PC-3 (cell line): ENCODE data around the gene PITX1. TPM values are rescaled to one million over a fixed set of nuclear protein-coding genes. Genes with fewer than 3 reads are reported as not detected.

ENCODE experiments used
- ATAC-seq: fragments of 200-7000 bp; cut with Tn5 transposase; 2 replicates; pipeline ENCODE4 v1.9.1; 2020; ENCODE audit warnings: mild to moderate bottlenecking, moderate library complexity
- BruUV-seq: library from RNA; stranded (reverse); fragments of 400-500 nt; replicated peaks from 2 replicates; lab custom pipeline; 2021; lab: Mats Ljungman, UMichigan
- CTCF ChIA-PET: fragments of 300-600 bp; sonication (Branson Sonifier 250); formaldehyde crosslinking; loops from one replicate; lab custom pipeline; 2022; ENCODE audit warnings: antibody characterized with exemption; lab: Charles Lee
- POLR2A ChIA-PET: fragments of 300-600 bp; sonication (Branson Sonifier 250); formaldehyde crosslinking; loops from one replicate; lab custom pipeline; 2022; ENCODE audit warnings: antibody characterized with exemption; ENCODE audit not compliant: unreplicated experiment; lab: Charles Lee
- DNase-seq: peaks from one replicate; pipeline ENCODE4 v3.0.0-alpha.2; 2015
- H2AFZ ChIP-seq: fragments of 300-600 bp; sonication (generic); 2 replicates; pipeline ENCODE4 v1.6.0; 2016; ENCODE audit warnings: antibody characterized with exemption, low read length
- H3F3A ChIP-seq: fragments of 300-600 bp; sonication (generic); one replicate; pipeline ENCODE4 v1.6.0; 2017; ENCODE audit warnings: antibody characterized with exemption, low read length, control low read depth, mild to moderate bottlenecking; ENCODE audit not compliant: unreplicated experiment
- H3K27ac ChIP-seq: fragments of 300-600 bp; sonication (generic); 2 replicates; pipeline ENCODE4 v1.5.1; 2016; ENCODE audit warnings: mild to moderate bottlenecking, low read length
- H3K27me3 ChIP-seq: fragments of 300-600 bp; sonication (generic); 2 replicates; pipeline ENCODE4 v1.6.1; 2016; ENCODE audit warnings: low read length, mixed read lengths
- H3K36me3 ChIP-seq: fragments of 300-600 bp; sonication (generic); 2 replicates; pipeline ENCODE4 v1.6.1; 2016; ENCODE audit warnings: low read depth, mixed run types, low read length, mixed read lengths
- H3K4me1 ChIP-seq: fragments of 300-600 bp; sonication (generic); 2 replicates; pipeline ENCODE4 v1.5.1; 2016; ENCODE audit warnings: low read length; ENCODE audit not compliant: insufficient read depth
- H3K4me2 ChIP-seq: fragments of 300-600 bp; sonication (generic); 2 replicates; pipeline ENCODE4 v1.6.0; 2016; ENCODE audit warnings: low read length
- H3K4me3 ChIP-seq: fragments of 300-600 bp; sonication (generic); 2 replicates; pipeline ENCODE4 v1.5.1; 2016; ENCODE audit warnings: mild to moderate bottlenecking, low read length, mixed read lengths
- H3K79me2 ChIP-seq: fragments of 300-600 bp; sonication (generic); 2 replicates; pipeline ENCODE4 v1.6.1; 2017; ENCODE audit warnings: low read length, mixed read lengths
- H3K9ac ChIP-seq: fragments of 300-600 bp; sonication (generic); 2 replicates; pipeline ENCODE4 v1.6.0; 2016; ENCODE audit warnings: mild to moderate bottlenecking, low read length
- H3K9me2 ChIP-seq: fragments of 300-600 bp; sonication (generic); replicated peaks from 2 replicates; pipeline ENCODE4 v1.6.1; 2016; ENCODE audit warnings: mixed run types, low read length, mixed read lengths
- H3K9me3 ChIP-seq: fragments of 300-600 bp; sonication (generic); 2 replicates; pipeline ENCODE4 v1.6.1; 2016; ENCODE audit warnings: low read length, mixed read lengths
- H4K20me1 ChIP-seq: fragments of 300-600 bp; sonication (generic); 2 replicates; pipeline ENCODE4 v1.6.1; 2016; ENCODE audit warnings: low read length, mixed read lengths
- EZH2 ChIP-seq: fragments of 300-600 bp; sonication (generic); IDR thresholded peaks from one replicate; pipeline ENCODE4 v1.6.1; 2017; ENCODE audit warnings: antibody characterized with exemption, mild to moderate bottlenecking, low read length; ENCODE audit not compliant: unreplicated experiment
- EZH2phosphoT487 ChIP-seq: fragments of 300-600 bp; sonication (generic); IDR thresholded peaks from 2 replicates; pipeline ENCODE4 v1.6.1; 2018; ENCODE audit warnings: mild to moderate bottlenecking, antibody characterized with exemption, low read length, borderline replicate concordance
- intact Hi-C: fragments of 100-400 bp; cut with micrococcal nuclease; formaldehyde crosslinking; loops from 2 replicates; pipeline ENCODE4 v1.9.0; 2023
- total RNA-seq: library from RNA; depleted of rRNA; stranded (reverse); fragments of >200 nt; gene quantifications from 2 replicates; pipeline ENCODE4 v1.2.3, GENCODE V29; 2014
- TF ChIP-seq, protein P1 (sequence below): fragments of 300-600 bp; sonication (generic); conservative IDR thresholded peaks from 2 replicates; pipeline ENCODE4 v1.5.1; 2017; ENCODE audit warnings: antibody characterized with exemption, low read depth, mild to moderate bottlenecking, low read length

Gene PITX1
- total RNA-seq, 1 experiment from 2014 or later = 40.8 TPM

DNA sequence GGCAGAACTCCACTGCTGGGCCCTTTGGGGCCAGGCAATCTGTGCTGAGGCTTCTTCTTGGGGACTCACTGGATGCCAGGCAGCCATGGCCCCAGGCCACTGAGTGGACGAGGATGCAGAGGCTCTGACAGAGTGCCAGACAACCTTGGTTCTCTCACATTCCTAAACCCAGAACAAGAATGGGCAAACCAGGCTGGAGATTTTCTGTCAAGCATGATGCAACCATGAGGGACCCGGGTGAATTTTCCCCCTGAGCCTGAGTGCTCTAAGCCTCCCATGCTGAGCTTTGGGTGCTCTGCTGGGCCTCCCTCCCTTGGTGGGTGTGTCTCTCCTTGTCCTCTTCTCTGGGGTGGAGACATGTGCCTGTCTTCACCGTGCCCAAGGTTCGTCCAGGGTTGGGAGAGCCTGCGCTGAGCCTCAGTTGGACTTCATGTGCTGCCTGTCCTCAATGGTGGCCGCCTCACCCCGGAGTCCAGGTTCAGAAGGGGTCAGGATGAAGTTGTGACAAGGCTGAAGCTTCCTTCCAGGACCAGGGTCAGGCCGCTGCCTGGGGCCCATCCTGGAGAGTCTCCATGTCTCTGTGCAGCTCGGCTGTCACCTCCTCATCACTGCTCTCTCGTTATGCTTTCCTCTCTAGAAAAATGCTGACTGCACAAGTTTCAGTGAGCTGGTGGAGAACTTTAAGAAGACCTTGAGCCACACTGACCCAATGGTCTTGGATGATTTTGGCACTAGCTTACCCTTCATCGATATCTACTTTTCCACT, 24.1 kb downstream of the PITX1 start:
- CTCF ChIA-PET = no interaction called here
- no TSS peak for BruUV-seq

GRCh38 chr5:135008981-135009735, 24.9 kb downstream of the PITX1 start:
- CTCF ChIA-PET = no interaction called here

More for the DNA sequence above, 24.1 kb downstream of the PITX1 start:
- POLR2A ChIA-PET = no interaction called here
- Histone ChIP-seq H3F3A (no peaks in the 10 kb centered on the region), H3K36me3 (no peaks in the 10 kb centered on the region), H3K4me1 (no peaks in the 10 kb centered on the region), H3K9me3 (no peaks in the 10 kb centered on the region), H3K79me2 (no peaks in the 10 kb centered on the region), H3K27me3 (no peaks in the 10 kb centered on the region), H3K9ac (no peak overlapping the region), H3K4me2 (no peak overlapping the region), H3K27ac (no peak overlapping the region), H2AFZ (no peak overlapping the region), H3K4me3 (no peak overlapping the region), H3K9me2 (no peaks in the 10 kb centered on the region), H4K20me1 (no peaks in the 10 kb centered on the region)
- intact Hi-C loops = no loop called here
- DNase-seq = no peak
- TF ChIP-seq EZH2phosphoT487 = no peak
- TF ChIP-seq, protein P1, sequence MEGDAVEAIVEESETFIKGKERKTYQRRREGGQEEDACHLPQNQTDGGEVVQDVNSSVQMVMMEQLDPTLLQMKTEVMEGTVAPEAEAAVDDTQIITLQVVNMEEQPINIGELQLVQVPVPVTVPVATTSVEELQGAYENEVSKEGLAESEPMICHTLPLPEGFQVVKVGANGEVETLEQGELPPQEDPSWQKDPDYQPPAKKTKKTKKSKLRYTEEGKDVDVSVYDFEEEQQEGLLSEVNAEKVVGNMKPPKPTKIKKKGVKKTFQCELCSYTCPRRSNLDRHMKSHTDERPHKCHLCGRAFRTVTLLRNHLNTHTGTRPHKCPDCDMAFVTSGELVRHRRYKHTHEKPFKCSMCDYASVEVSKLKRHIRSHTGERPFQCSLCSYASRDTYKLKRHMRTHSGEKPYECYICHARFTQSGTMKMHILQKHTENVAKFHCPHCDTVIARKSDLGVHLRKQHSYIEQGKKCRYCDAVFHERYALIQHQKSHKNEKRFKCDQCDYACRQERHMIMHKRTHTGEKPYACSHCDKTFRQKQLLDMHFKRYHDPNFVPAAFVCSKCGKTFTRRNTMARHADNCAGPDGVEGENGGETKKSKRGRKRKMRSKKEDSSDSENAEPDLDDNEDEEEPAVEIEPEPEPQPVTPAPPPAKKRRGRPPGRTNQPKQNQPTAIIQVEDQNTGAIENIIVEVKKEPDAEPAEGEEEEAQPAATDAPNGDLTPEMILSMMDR = no peak
- TF ChIP-seq EZH2 = no peak
- ATAC-seq = no peak

More at GRCh38 chr5:135008981-135009735, 24.9 kb downstream of the PITX1 start:
- H3K4me3 ChIP-seq = no peak overlapping the region
- no peak for TF ChIP-seq EZH2phosphoT487
- TF ChIP-seq EZH2 = no peak
- TF ChIP-seq, protein P1 = no peak
- H3K9me2 ChIP-seq = no peaks in the 10 kb centered on the region
- H3K36me3 ChIP-seq = no peaks in the 10 kb centered on the region
- BruUV-seq = no TSS peak
- no peaks in the 10 kb centered on the region for H3F3A ChIP-seq
- H3K79me2 ChIP-seq = no peaks in the 10 kb centered on the region
- no peaks in the 10 kb centered on the region for H3K4me1 ChIP-seq
- no peak overlapping the region for H3K4me2 ChIP-seq
- no peaks in the 10 kb centered on the region for H3K27me3 ChIP-seq
- POLR2A ChIA-PET = no interaction called here
- no peaks in the 10 kb centered on the region for H4K20me1 ChIP-seq
- intact Hi-C loops = no loop called here
- H3K9ac ChIP-seq = no peak overlapping the region
- H3K9me3 ChIP-seq = no peaks in the 10 kb centered on the region
- DNase-seq (no peak), ATAC-seq (no peak)
- H3K27ac ChIP-seq = no peak overlapping the region
- H2AFZ ChIP-seq = no peak overlapping the region
